ENCODE results near the gene VTI1A.
"Not testable (repeated sequence)": the region's sequence is repeated elsewhere in the genome, so short reads cannot be mapped to it uniquely, and the experiment has no call there.

The VTI1A gene

GRCh38 chr10:112583236-112583939, 136.4 kb downstream of the VTI1A start:
- no peak for FAIRE-seq
- no peak for DNase-seq (ENCODE audit: insufficient read length)
- TF ChIP-seq POLR2AphosphoS5 (IDR thresholded peaks at IDR 0.05; ENCODE audit: low read depth, low read length) (no peak), POLR2A (IDR thresholded peaks at IDR 0.05; ENCODE audit: low read depth, low read length) (no peak), TAF1 (IDR thresholded peaks at IDR 0.05; ENCODE audit: borderline replicate concordance, low read depth, low read length) (no peak)

GRCh38 chr10:112584276-112584675, 137.3 kb downstream of the VTI1A start:
- no peak for TF ChIP-seq TAF1 (IDR thresholded peaks at IDR 0.05; ENCODE audit: borderline replicate concordance, low read depth, low read length)
- no peak for TF ChIP-seq POLR2AphosphoS5 (IDR thresholded peaks at IDR 0.05; ENCODE audit: low read depth, low read length)
- no peak for TF ChIP-seq POLR2A (IDR thresholded peaks at IDR 0.05; ENCODE audit: low read depth, low read length)
- DNase-seq (ENCODE audit: insufficient read length) (no peak), FAIRE-seq (no peak)

GRCh38 chr10:112585126-112585525, 138.1 kb downstream of the VTI1A start:
- FAIRE-seq: peak; percentile 33
- no peak for DNase-seq (ENCODE audit: insufficient read length)
- no peak for TF ChIP-seq POLR2A (IDR thresholded peaks at IDR 0.05; ENCODE audit: low read depth, low read length)

- TF ChIP-seq POLR2A (IDR thresholded peaks at IDR 0.05; ENCODE audit: low read depth, low read length) (no peak), TAF1 (IDR thresholded peaks at IDR 0.05; ENCODE audit: borderline replicate concordance, low read depth, low read length) (no peak), POLR2AphosphoS5 (IDR thresholded peaks at IDR 0.05; ENCODE audit: low read depth, low read length) (no peak)
- FAIRE-seq (no peak), DNase-seq (ENCODE audit: insufficient read length) (no peak)
These were observed 138.9 kb downstream of the VTI1A start for GRCh38 chr10:112585960-112586359.

GRCh38 chr10:112587729-112588128, 140.7 kb downstream of the VTI1A start:
- no peak for TF ChIP-seq POLR2AphosphoS5 (IDR thresholded peaks at IDR 0.05; ENCODE audit: low read depth, low read length)
- no peak for TF ChIP-seq TAF1 (IDR thresholded peaks at IDR 0.05; ENCODE audit: borderline replicate concordance, low read depth, low read length)
- TF ChIP-seq POLR2A (IDR thresholded peaks at IDR 0.05; ENCODE audit: low read depth, low read length): no peak
- FAIRE-seq (no peak), DNase-seq (ENCODE audit: insufficient read length) (no peak)

- no peak for DNase-seq (ENCODE audit: insufficient read length)
- TF ChIP-seq TAF1 (IDR thresholded peaks at IDR 0.05; ENCODE audit: borderline replicate concordance, low read depth, low read length) (no peak), POLR2AphosphoS5 (IDR thresholded peaks at IDR 0.05; ENCODE audit: low read depth, low read length) (no peak), POLR2A (IDR thresholded peaks at IDR 0.05; ENCODE audit: low read depth, low read length) (no peak)
- FAIRE-seq: no peak
These were observed 141.4 kb downstream of the VTI1A start for GRCh38 chr10:112588225-112588990.

GRCh38 chr10:112589081-112589480, 142.1 kb downstream of the VTI1A start:
- FAIRE-seq (no peak), DNase-seq (ENCODE audit: insufficient read length) (no peak)
- TF ChIP-seq POLR2A (IDR thresholded peaks at IDR 0.05; ENCODE audit: low read depth, low read length): no peak
- TF ChIP-seq TAF1 (IDR thresholded peaks at IDR 0.05; ENCODE audit: borderline replicate concordance, low read depth, low read length): no peak
- no peak for TF ChIP-seq POLR2AphosphoS5 (IDR thresholded peaks at IDR 0.05; ENCODE audit: low read depth, low read length)

GRCh38 chr10:112590786-112591185, 143.8 kb downstream of the VTI1A start:
- FAIRE-seq; DNase-seq (ENCODE audit: insufficient read length): not testable (repeated sequence)

GRCh38 chr10:112593023-112593422, 146.0 kb downstream of the VTI1A start:
- DNase-seq (ENCODE audit: insufficient read length) (no peak), FAIRE-seq (no peak)
- TF ChIP-seq POLR2AphosphoS5 (IDR thresholded peaks at IDR 0.05; ENCODE audit: low read depth, low read length) (no peak), POLR2A (IDR thresholded peaks at IDR 0.05; ENCODE audit: low read depth, low read length) (no peak), TAF1 (IDR thresholded peaks at IDR 0.05; ENCODE audit: borderline replicate concordance, low read depth, low read length) (no peak)

- DNase-seq (ENCODE audit: insufficient read length) (no peak), FAIRE-seq (no peak)
These were observed 154.4 kb downstream of the VTI1A start for GRCh38 chr10:112601214-112602090.

GRCh38 chr10:112603062-112603461, 156.0 kb downstream of the VTI1A start:
- FAIRE-seq (no peak), DNase-seq (ENCODE audit: insufficient read length) (no peak)
- no peak for TF ChIP-seq POLR2AphosphoS5 (IDR thresholded peaks at IDR 0.05; ENCODE audit: low read depth, low read length)
- TF ChIP-seq POLR2A (IDR thresholded peaks at IDR 0.05; ENCODE audit: low read depth, low read length): no peak
- TF ChIP-seq TAF1 (IDR thresholded peaks at IDR 0.05; ENCODE audit: borderline replicate concordance, low read depth, low read length): no peak

More at GRCh38 chr10:112601214-112602090, 154.4 kb downstream of the VTI1A start:
- no peak for TF ChIP-seq POLR2AphosphoS5 (IDR thresholded peaks at IDR 0.05; ENCODE audit: low read depth, low read length)

- FAIRE-seq (no peak), DNase-seq (ENCODE audit: insufficient read length) (no peak)
- no peak for TF ChIP-seq POLR2AphosphoS5 (IDR thresholded peaks at IDR 0.05; ENCODE audit: low read depth, low read length)
These were observed 158.0 kb downstream of the VTI1A start for GRCh38 chr10:112605063-112605462.

Data from GM12892 (cell line).